Spinal cord (tissue), 10 donors: Measurements from ENCODE around the gene COL23A1. TPM values are rescaled to one million over a fixed set of nuclear protein-coding genes. Genes with fewer than 3 reads are reported as not detected.

Experiments used
- DNase-seq, 6 donors: peaks; one replicate each; pipeline versions ENCODE4 v3.0.0 to v3.0.0-alpha.2; 2013 to 2015; ENCODE audit warnings: low spot score in 6 of 6, low read depth in 4 of 6
- H3K27ac ChIP-seq: one replicate; pipeline ENCODE4 v1.5.1; 2013; ENCODE audit warnings: low read depth, low read length, control low read depth
- H3K27me3 ChIP-seq: one replicate; pipeline ENCODE4 v1.6.1; 2013; ENCODE audit warnings: low read length; ENCODE audit not compliant: control insufficient read depth, insufficient read depth
- H3K36me3 ChIP-seq: one replicate; pipeline ENCODE4 v1.6.1; 2013; ENCODE audit warnings: low read length; ENCODE audit not compliant: control insufficient read depth, insufficient read depth
- H3K4me1 ChIP-seq: one replicate; pipeline ENCODE4 v1.6.1; 2013; ENCODE audit warnings: low read length; ENCODE audit not compliant: control insufficient read depth, insufficient read depth
- H3K4me3 ChIP-seq: one replicate; pipeline ENCODE4 v1.5.1; 2013; ENCODE audit warnings: low read depth, low read length, control low read depth
- H3K9me3 ChIP-seq: one replicate; pipeline ENCODE4 v1.6.1; 2013; ENCODE audit warnings: low read length; ENCODE audit not compliant: control insufficient read depth, insufficient read depth
- WGBS: methylation state at CpG from one replicate; pipeline ENCODE4 v1.1.5; 2013; ENCODE audit warnings: missing lambda C conversion rate; ENCODE audit not compliant: insufficient coverage; 5-methylcytosine and 5-hydroxymethylcytosine counted together
- polyA plus RNA-seq, 2 donors: library from polyadenylated mRNA; unstranded; fragments of 120-200 nt; gene quantifications; one replicate each; pipeline ENCODE4 v1.2.1, GENCODE V29; 2013; ENCODE audit not compliant: insufficient read length in 2 of 2
- total RNA-seq, 2 donors: library from RNA; depleted of rRNA in 1 of 2; stranded (reverse); fragments of 120-200 nt in 1 of 2; fragments of >200 nt in 1 of 2; gene quantifications; one replicate each; pipeline versions ENCODE4 v1.2.3 to v1.2.4, GENCODE V29; 2013 to 2014
- donor health status: healthy.

The COL23A1 gene
- total and polyA plus RNA-seq, 4 donors = 2.8 to 9.7 (median 8.0) TPM

- H3K4me3 ChIP-seq = no peak overlapping the region
- H3K27me3 ChIP-seq = no peaks in the 10 kb centered on the region
- DNase-seq = no peak
- no peaks in the 10 kb centered on the region for H3K9me3 ChIP-seq
- H3K36me3 ChIP-seq = peaks cover 51% of the 10 kb centered on the region
- no peak overlapping the region for H3K27ac ChIP-seq
- 96% methylated on average over 9 of the region's 11 CpGs for WGBS
- H3K4me1 ChIP-seq = peaks cover 29% of the 10 kb centered on the region
Observed at GRCh38 chr5:178228609-178229008, 361.6 kb downstream of the COL23A1 start.

DNA sequence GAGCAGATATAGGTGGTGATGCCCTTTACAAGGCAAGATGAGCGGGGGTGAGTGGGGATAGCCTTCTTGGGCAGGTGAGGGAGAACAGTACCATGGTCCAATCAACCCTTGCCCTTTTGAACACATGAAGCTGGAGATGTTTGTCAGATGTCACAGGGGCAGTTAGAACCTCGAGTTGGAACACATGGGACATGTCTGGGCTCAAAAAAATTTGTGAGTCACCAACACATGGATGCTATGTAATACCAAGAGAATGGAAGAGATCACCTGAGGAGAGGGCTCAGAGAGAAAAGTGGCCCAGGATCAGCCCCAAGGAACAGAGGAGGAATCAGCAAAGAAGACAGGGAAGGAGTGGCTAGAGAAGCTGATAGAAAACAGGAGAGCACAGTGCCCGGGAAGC lies 362.3 kb downstream of the COL23A1 start:
- Histone ChIP-seq H3K27me3 (no peaks in the 10 kb centered on the region), H3K27ac (no peak overlapping the region), H3K4me1 (peaks cover 24% of the 10 kb centered on the region), H3K36me3 (peaks cover 58% of the 10 kb centered on the region), H3K4me3 (no peak overlapping the region), H3K9me3 (no peaks in the 10 kb centered on the region)
- 96% methylated on average over 3 of the region's 3 CpGs for WGBS
- DNase-seq = no peak

DNA sequence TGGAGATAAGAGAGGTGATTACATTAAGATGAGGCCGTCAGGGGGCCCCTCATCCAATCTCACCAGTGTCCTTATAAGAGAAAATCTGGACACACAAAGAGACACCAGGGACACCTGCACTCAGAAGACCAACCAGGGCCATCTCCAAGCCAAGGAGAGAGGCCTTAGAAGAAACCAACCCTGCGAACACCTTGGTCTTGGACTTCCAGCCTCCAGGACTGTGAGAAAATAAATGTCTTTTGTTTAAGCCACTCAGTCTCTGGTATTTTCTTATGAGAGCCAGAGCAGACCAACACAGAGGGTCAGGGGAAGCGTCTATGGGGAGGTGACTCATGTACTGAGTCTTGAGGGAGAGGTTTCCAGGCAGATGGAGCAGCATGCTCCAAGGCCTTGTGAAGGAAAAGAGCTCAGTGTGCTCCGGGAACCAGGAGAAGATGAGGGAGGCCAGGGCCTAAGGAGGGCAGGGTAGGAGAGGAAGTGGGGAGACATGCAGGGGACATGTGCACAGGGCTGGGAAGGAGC lies 363.0 kb downstream of the COL23A1 start:
- no peaks in the 10 kb centered on the region for H3K9me3 ChIP-seq
- no peak overlapping the region for H3K4me3 ChIP-seq
- no peak for DNase-seq
- H3K27me3 ChIP-seq = no peaks in the 10 kb centered on the region
- H3K27ac ChIP-seq = no peak overlapping the region
- peaks cover 66% of the 10 kb centered on the region for H3K36me3 ChIP-seq
- H3K4me1 ChIP-seq = peaks cover 22% of the 10 kb centered on the region
- 98% methylated on average over 3 of the region's 4 CpGs for WGBS

DNA sequence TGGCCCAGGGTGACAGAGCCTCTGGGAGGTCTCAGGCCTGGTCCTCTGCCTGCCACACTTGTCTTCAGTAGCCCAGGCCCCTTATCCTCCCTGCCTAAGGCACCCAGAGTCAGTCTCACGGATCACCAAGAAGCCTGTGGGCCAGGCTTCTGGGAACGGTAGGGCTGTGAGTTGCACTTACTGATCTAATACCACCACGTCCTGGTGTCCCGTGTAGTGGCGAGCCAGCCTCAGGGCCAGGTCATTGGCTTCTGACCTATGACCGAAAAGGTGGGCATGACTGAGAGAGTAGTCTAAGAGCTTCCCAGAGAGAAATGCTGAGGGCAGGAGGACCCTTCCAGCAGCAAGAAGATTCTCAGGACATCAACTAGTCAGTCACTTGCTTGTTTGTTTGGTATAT lies 365.0 kb downstream of the COL23A1 start:
- Histone ChIP-seq H3K4me1 (peaks cover 7% of the 10 kb centered on the region), H3K4me3 (no peak overlapping the region), H3K27me3 (no peaks in the 10 kb centered on the region), H3K36me3 (peaks cover 70% of the 10 kb centered on the region), H3K9me3 (no peaks in the 10 kb centered on the region), H3K27ac (no peak overlapping the region)
- WGBS = 96% methylated on average over 5 of the region's 6 CpGs
- DNase-seq = no peak

GRCh38 chr5:178224403-178224802 lies 365.8 kb downstream of the COL23A1 start:
- no peak overlapping the region for H3K27ac ChIP-seq
- H3K36me3 ChIP-seq = peaks cover 68% of the 10 kb centered on the region
- no peaks in the 10 kb centered on the region for H3K9me3 ChIP-seq
- H3K4me1 ChIP-seq = peaks cover 3% of the 10 kb centered on the region
- DNase-seq = no peak
- no peaks in the 10 kb centered on the region for H3K27me3 ChIP-seq
- WGBS = 93% methylated on average over 15 of the region's 17 CpGs
- no peak overlapping the region for H3K4me3 ChIP-seq

DNA sequence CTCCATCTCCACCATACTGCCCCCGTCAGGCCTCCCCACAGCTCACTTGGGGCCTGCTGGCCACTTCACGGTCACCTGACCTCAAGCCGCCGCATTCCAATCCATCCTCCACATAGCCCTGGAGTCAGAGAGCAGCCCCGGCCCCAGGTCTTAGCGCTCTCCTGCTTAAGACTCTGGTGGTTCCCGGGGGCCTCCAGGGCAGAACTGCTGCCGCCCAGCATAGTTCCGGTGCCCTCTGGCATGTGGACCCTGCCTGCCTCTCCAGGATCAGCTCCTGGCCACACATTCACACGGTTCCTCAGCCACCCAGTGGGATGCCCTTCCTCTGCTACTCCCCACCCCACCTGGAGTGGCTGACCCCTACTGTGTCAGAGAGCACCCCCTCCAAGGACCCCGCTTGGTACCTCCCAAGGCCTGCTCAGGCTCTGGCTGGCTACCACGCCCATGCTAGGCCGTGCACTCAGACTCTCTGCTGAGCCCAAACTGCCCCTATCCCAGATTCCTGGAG lies 366.3 kb downstream of the COL23A1 start:
- Histone ChIP-seq H3K27ac (no peak overlapping the region), H3K27me3 (no peaks in the 10 kb centered on the region), H3K36me3 (peaks cover 63% of the 10 kb centered on the region), H3K4me3 (no peak overlapping the region), H3K9me3 (no peaks in the 10 kb centered on the region), H3K4me1 (peaks cover 3% of the 10 kb centered on the region)
- whole genome bisulfite sequencing = 51% methylated on average over 13 of the region's 13 CpGs
- no peak for DNase-seq

DNA sequence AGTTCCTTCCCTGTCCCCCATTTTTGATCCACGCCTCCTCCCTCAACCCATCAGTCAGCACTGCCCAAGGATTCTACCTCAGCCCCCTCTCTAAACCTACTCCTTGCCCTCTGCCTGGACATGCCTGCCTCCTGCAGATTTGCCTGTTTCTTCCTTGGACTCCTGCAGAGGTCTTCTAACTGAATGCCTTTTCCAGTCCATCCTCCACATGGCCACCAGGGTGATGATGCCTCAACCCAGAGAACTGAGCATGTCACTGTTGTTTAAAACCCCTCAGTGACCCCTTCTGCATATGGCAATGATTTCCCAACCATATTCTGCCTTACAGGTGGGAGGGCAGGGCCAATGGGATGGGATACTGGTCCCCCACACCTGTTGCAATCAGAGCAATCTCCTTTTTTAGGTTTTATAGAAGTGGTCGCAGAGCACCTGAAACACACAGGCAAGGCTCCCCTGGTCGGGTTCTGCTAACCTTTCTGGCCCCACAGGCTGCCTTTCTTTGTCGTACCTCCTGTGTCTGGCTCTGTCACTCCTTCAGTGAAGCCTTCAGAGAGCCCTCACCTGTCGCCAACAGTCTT lies 366.9 kb downstream of the COL23A1 start:
- H3K4me1 ChIP-seq = peaks cover 3% of the 10 kb centered on the region
- no peak overlapping the region for H3K4me3 ChIP-seq
- 78% methylated on average over 5 of the region's 5 CpGs for WGBS
- H3K27me3 ChIP-seq = no peaks in the 10 kb centered on the region
- no peak for DNase-seq
- no peak overlapping the region for H3K27ac ChIP-seq
- peaks cover 57% of the 10 kb centered on the region for H3K36me3 ChIP-seq
- H3K9me3 ChIP-seq = no peaks in the 10 kb centered on the region

DNA sequence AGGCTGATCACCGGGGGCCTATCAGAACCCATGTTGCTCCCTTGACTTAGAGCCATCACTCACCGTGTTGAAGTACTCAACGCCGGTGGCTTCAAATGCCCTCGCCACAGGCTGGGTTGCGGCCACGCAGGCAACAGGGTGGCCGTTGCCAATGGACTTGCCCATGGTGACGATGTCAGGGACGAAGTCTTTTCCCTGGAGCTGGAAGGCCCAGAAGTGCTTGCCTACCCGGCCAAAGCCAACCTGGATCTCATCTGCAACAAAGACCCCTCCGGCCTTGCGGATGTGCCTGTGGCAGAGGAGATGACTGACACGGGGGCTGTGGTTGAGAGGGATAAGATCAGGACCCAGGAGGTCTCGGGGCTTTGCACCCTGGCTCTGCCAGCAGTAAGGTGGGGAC lies 367.9 kb downstream of the COL23A1 start:
- WGBS = 99% methylated on average over 14 of the region's 15 CpGs
- Histone ChIP-seq H3K27me3 (no peaks in the 10 kb centered on the region), H3K4me1 (peaks cover 3% of the 10 kb centered on the region), H3K36me3 (peaks cover 53% of the 10 kb centered on the region), H3K27ac (no peak overlapping the region), H3K9me3 (no peaks in the 10 kb centered on the region), H3K4me3 (no peak overlapping the region)
- DNase-seq = no peak

DNA sequence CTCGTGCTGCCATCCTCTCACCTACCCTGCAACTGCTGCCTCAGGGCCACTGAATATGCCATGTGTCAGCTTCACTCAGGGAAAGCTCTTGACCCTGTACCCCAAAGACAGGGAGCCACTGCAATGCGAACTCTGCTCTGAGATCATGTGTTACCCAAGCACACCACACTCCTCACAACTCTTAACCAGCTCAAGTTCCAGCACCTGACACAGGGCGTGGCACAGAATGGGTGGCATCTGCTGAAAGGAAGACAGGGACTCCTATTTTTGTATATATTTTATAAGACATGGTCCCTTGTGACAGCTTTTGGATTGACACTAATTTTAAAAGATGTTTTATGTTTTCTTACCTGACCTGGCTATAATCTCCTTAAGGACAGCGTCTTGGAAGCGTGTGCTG lies 368.3 kb downstream of the COL23A1 start:
- Histone ChIP-seq H3K27ac (no peak overlapping the region), H3K9me3 (no peaks in the 10 kb centered on the region), H3K36me3 (peaks cover 56% of the 10 kb centered on the region), H3K27me3 (no peaks in the 10 kb centered on the region), H3K4me3 (no peak overlapping the region), H3K4me1 (peaks cover 3% of the 10 kb centered on the region)
- no peak for DNase-seq
- WGBS = 95% methylated on average over 4 of the region's 5 CpGs

DNA sequence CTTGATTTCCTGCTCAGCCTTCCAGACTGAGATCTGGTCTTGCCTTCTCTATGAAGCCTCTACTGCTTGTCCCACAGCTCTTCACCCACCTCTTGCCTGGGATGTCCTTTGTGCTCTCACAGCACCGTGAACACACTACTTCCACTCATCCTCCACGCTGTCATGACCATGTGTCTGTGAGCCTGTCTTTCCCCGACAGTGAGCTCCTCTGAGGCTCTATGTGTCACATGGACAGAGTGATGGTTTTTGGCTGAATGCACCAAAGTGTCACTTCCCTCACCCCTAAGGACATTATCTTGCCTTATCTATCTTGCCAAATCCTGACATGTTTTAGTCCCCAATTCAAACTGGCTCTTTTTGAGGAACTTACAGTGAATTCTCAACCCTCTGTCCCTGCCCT lies 368.9 kb downstream of the COL23A1 start:
- Histone ChIP-seq H3K36me3 (peaks cover 60% of the 10 kb centered on the region), H3K4me1 (peaks cover 3% of the 10 kb centered on the region), H3K9me3 (no peaks in the 10 kb centered on the region), H3K4me3 (no peak overlapping the region), H3K27ac (no peak overlapping the region), H3K27me3 (no peaks in the 10 kb centered on the region)
- WGBS = 70% methylated on average over 2 of the region's 3 CpGs
- no peak for DNase-seq
